ENCODE results near the gene SUGCT.

The SUGCT gene

DNA sequence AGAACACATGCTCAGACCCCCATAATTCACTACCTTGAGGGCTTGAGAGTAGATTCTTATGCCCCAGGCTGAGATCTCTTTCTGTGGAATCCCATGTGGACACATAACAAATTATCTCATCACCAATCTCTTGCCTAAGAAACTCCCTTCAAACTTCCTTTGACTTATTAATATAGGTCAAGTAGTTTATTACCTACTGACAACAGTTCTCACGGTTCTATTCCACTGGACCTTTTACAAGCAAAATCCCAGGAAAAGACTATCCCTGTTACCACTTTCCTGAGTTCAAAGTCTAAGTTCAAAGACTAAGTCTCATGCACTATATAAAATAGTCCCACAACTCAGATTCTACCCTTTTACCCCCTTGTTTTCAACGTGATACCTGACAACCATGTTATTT is 754.7 kb downstream of the SUGCT start:
- no peak for DNase-seq

DNA sequence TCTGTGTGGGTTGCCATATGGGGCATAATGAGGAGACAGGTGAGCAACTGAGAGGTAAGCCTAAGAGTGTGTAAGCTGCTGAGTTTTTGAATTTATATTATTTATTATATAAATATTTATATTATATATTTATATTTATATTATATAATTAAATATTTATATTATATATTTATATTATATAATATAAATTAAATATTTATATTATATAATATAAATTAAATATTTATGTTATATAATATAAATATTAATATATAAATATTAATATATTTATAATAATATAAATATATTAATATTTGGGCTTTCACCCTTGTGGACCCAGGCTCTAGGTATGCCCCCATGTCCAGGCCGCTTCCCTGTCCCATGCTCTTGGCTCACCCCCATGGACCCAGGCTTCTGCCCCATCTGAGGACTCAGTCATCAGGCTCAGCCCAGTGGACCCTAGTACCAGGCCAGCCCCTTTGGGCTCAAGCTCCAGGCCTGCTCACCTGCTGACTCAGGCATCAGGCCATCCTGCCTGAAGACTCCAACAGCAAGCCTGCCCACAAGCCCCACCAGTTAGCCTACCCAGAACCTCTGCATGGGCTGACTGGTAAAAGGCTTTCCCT is 755.4 kb downstream of the SUGCT start:
- DNase-seq: no peak

DNA sequence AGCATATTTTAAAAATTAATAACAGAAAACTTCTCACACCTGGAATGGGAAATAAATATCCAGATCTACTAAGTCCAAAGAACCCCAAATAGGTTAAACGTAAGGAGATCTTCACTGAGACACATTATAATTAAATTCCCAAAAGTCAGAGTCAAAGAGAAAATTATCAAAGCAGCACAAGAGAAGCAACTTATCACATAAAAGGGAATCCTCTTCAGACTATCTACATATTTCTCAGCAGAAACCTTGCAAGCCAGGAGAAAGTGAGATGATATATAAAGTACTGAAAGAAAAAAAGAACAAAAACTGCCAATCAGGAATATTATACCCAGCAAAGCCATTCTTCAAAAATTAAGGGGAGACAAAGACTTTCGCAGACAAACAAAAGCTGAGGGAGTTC is 756.4 kb downstream of the SUGCT start:
- no peak for DNase-seq

DNA sequence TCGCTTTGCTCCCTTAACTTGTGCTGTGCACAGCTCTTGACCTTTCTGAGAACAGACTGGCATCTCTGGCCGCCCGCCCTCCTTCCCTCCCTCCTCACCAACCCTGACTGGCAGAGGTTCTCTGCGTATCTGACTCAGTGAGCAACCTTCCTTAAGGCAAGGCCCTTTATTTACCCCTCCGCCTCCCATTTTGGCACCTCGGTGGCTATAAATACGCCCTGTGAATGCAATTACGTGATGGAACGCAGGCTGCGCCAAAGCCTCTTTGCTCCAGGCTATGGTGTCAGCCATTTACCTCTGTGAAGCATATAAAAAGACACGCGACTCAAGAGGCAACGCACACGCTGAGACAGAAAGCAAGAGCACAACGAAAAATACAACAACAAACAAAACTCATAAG is 764.3 kb downstream of the SUGCT start:
- DNase-seq: no peak

DNA sequence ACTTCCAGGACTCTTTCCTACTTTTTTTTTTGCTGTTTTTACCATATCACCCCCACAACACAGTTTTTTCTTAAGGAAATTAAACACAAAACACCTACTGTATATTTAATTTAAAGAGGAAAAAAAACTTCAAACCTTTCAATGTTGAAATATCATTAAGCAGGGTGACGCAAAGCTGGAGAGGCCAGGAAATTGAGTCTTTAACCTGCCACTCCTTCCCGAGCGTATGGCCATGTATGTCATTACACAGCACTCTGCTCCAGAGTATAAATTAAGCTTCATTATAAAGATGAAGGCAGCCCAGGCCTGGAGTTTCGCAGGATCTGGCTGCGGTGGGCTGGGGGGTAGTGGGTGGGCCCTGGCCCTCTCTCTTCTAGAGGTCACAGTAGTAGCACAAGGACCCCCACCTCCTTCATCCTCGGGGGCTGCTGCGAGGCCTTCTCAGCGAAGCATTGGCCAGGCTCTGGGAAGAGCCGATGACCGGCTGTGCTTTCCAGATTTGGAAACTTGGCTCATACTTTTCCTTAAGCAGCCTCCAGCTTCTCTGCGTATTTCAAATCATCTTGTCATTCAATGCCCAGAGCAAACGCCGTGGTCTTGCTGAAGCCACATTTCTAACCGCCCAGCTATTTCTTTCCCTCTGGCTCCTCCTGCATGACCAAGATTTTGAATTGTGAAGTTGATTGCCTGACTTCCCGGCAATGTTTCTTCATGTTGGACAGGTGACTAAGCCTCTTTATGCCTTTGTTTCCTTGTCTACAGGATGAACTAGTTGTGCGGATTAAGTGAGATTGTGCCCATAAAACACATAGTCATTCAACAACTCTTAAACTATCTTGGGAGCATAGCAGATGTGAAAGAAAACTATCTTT is 765.1 kb downstream of the SUGCT start:
- no peak for DNase-seq

DNA sequence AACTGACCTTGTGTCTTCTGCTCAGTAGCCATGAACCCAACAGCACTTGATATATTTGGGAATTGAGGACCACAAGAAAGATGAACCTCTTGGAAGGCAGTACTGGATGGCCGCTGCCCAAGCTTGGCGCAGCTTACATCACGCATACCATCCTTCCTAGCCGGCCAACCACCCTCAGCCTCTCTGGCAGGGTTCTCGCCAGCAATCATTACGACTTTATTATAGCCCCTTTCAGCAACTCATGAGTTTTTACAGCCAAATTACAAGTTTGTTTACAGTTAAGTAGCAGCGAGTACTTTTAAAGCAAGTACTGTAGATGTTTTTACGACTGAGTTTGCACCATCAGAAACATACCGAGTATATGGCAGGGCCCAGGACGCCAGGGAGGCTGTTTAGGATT is 769.1 kb downstream of the SUGCT start:
- no peak for DNase-seq

DNA sequence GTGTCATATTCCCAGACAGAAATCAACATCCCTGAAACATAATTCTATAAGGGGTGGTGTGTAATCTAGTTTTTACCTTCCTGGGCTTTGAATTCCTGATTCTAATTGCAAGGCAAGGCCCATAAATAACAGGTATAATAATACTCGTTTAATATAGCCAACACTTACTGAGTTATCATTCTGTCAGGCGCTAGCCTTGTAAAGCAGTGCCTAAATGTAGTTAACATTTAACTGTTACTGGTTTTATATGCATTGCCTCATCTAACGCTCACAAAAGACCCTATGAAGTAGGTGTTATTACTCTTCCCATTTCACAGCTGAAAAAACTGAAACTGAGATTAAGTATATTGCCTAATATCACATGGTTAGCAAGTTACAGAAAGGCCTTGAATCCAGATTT is 772.5 kb downstream of the SUGCT start:
- no peak for DNase-seq

DNA sequence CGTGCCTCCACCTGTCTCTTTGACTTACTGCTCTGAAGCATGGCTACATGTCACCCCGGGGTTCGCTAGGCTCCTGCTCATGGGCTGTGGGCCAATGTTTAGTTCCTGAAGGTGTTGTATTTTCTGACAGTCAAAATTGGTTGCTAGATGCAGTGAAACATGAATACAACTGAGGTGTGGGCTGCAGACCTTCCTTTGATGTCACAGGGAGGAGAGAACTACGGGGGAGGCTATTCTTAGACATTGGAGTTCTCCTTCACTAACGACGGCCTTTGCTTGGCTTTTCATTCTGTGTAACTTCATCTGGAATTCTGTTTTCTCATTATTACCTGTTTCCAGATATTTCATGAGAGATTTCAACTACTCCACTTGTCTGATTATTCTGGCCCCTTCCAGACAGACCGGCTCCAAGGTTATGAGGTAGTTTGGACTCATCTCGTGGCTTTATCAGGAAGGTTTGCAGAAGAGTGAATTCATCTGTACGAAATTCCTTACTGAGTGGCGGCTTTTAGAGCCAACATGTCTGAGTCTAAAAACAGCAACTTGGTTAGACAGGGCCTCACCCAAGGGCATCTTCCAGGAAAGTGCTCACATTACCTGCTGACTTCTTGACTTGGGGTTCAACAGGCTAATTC is 774.7 kb downstream of the SUGCT start:
- no peak for DNase-seq

Measured in fibroblast of skin of right biceps (primary cell).